Spleen (tissue), 11 donors: ENCODE measurements around the gene C14orf180. TPM values are rescaled to one million over a fixed set of nuclear protein-coding genes. Genes with fewer than 3 reads are reported as not detected.

Experiments used
- DNase-seq: peaks from one replicate; pipeline ENCODE4 v3.0.0-alpha.2; 2020
- H3K27ac ChIP-seq, 8 donors: fragments of 200-600 bp; sonication (generic) in 7 of 8; 1 replicate in 4 of 8; 2 replicates in 4 of 8; pipeline versions ENCODE4 v1.5.0 to v1.8.0; 2016 to 2021; ENCODE audit warnings: inconsistent platforms in 4 of 8, mild to moderate bottlenecking in 4 of 8, moderate library complexity in 1 of 8
- H3K27me3 ChIP-seq, 7 donors: fragments of 200-600 bp; sonication (generic) in 6 of 7; replicated peaks in 1 of 7; 1 replicate in 4 of 7; 2 replicates in 3 of 7; pipeline versions ENCODE4 v1.5.0 to v1.8.0; 2016 to 2021; ENCODE audit warnings: inconsistent platforms in 3 of 7, mild to moderate bottlenecking in 1 of 7
- H3K36me3 ChIP-seq, 6 donors: fragments of 200-600 bp; sonication (generic) in 5 of 6; 1 replicate in 4 of 6; 2 replicates in 2 of 6; pipeline versions ENCODE4 v1.5.0 to v1.8.0; 2016 to 2021; ENCODE audit warnings: inconsistent platforms in 2 of 6
- H3K4me1 ChIP-seq, 6 donors: fragments of 200-600 bp; sonication (generic) in 5 of 6; 1 replicate in 3 of 6; 2 replicates in 3 of 6; pipeline versions ENCODE4 v1.5.0 to v1.8.0; 2016 to 2021; ENCODE audit warnings: inconsistent platforms in 3 of 6
- H3K4me3 ChIP-seq, 8 donors: fragments of 200-600 bp; sonication (generic) in 7 of 8; 1 replicate in 4 of 8; 2 replicates in 4 of 8; pipeline versions ENCODE4 v1.5.0 to v1.8.0; 2016 to 2021; ENCODE audit warnings: inconsistent platforms in 4 of 8, mild to moderate bottlenecking in 4 of 8, moderate library complexity in 2 of 8
- H3K9me3 ChIP-seq, 8 donors: fragments of 200-600 bp; sonication (generic) in 7 of 8; 1 replicate in 4 of 8; 2 replicates in 4 of 8; pipeline versions ENCODE4 v1.5.0 to v1.8.0; 2016 to 2021; ENCODE audit warnings: inconsistent platforms in 4 of 8
- CTCF ChIP-seq, 11 experiments: fragments of 200-600 bp in 7 of 11; fragments of 450-650 bp in 4 of 11; sonication (generic) in 4 of 11; IDR thresholded peaks in 8 of 11; conservative IDR thresholded peaks in 3 of 11; 1 replicate in 7 of 11; 2 replicates in 4 of 11; pipeline versions ENCODE4 v1.4.0 to v1.8.0; 2016 to 2021; ENCODE audit warnings: antibody characterized with exemption in 11 of 11, inconsistent platforms in 4 of 11, mild to moderate bottlenecking in 1 of 11
- POLR2A ChIP-seq, 3 donors: fragments of 450-650 bp; IDR thresholded peaks; one replicate each; pipeline ENCODE4 v1.5.1; 2017; ENCODE audit warnings: antibody characterized with exemption in 3 of 3, mild to moderate bottlenecking in 1 of 3
- POLR2AphosphoS5 ChIP-seq, 3 donors: sonication (generic); formaldehyde crosslinking; IDR thresholded peaks; one replicate each; pipeline ENCODE4 v1.5.1; 2017; ENCODE audit warnings: antibody characterized with exemption in 3 of 3
- WGBS, 5 donors: extraction: QIAGEN DNeasy Blood & Tissue Kit in 3 of 5; methylation state at CpG; one replicate each; pipeline versions ENCODE4 v1.1.5 to v1.1.7; 2013 to 2018; 5-methylcytosine and 5-hydroxymethylcytosine counted together
- intact Hi-C: fragments of 100-400 bp; cut with DNase I; formaldehyde crosslinking; loops from one replicate; pipeline ENCODE4 v1.15.0; 2023; ENCODE audit warnings: low total_unique reads
- polyA plus RNA-seq, 3 donors: library from polyadenylated mRNA; stranded (reverse); fragments of 200-250 nt; gene quantifications; one replicate each; pipeline ENCODE4 v1.2.1, GENCODE V29; 2013
- total RNA-seq, 7 donors: library from RNA; depleted of rRNA in 3 of 7; stranded (reverse); fragments of >200 nt in 3 of 7; fragmentation: NEBNext Ultra II Directional in 4 of 7; extraction: Animal tissue kit (Norgen Biotek cat#: 25700) in 4 of 7; gene quantifications; one replicate each; pipeline versions ENCODE4 v1.1.0 to v1.2.1, GENCODE V29; 2016 to 2021
- donor health status: healthy with polysubstance abuse.
- donor health status: DM: no; HTN: no; CAD: no; lungs with moderate emphysema.
- donor health status: DM: no; HTN: no; CAD: no.
- donor health status: Bipolar disorder and iron deficiency.
- donor health status: healthy.
- donor health status: DM: no; HTN: no; CAD: no.
- donor health status: DM: yes; HTN: yes; CAD: no.

Gene C14orf180
- total and polyA plus RNA-seq, 10 donors: 0.17 to 0.70 (median 0.28) TPM; not detected in 5

GRCh38 chr14:104591506-104592291 lies 12.1 kb downstream of the C14orf180 start:
- intact Hi-C loops: no loop called here

GRCh38 chr14:104592292-104592672 lies 12.7 kb downstream of the C14orf180 start:
- WGBS, 5 donors: 59 to 80% (median 73%) methylated on average over 3 of the region's 3 CpGs
- Histone ChIP-seq H3K4me3 (no peak overlapping the region), H3K4me1 (peaks cover 0 to 8% (median 0%) of the 10 kb centered on the region in 6 donors), H3K27ac (no peak overlapping the region), H3K9me3 (no peaks in the 10 kb centered on the region), H3K27me3 (peaks cover 0 to 71% (median 8%) of the 10 kb centered on the region in 7 donors), H3K36me3 (no peaks in the 10 kb centered on the region)
- no peak for DNase-seq
- no peak for TF ChIP-seq CTCF (IDR thresholded peaks at IDR 0.05 in 8 of 11, conservative IDR thresholded peaks at IDR 0.05 in 3 of 11)
- no peak for TF ChIP-seq POLR2A (IDR thresholded peaks at IDR 0.05)
- TF ChIP-seq POLR2AphosphoS5 (IDR thresholded peaks at IDR 0.05): no peak
- intact Hi-C loops: no loop called here

More at GRCh38 chr14:104591506-104592291, 12.1 kb downstream of the C14orf180 start:
- no peaks in the 10 kb centered on the region for H3K36me3 ChIP-seq
- no peaks in the 10 kb centered on the region for H3K9me3 ChIP-seq
- TF ChIP-seq POLR2A (IDR thresholded peaks at IDR 0.05) (no peak), CTCF (IDR thresholded peaks at IDR 0.05 in 8 of 11, conservative IDR thresholded peaks at IDR 0.05 in 3 of 11) (no peak), POLR2AphosphoS5 (IDR thresholded peaks at IDR 0.05) (no peak)
- H3K27me3 ChIP-seq: peaks cover 0 to 71% (median 8%) of the 10 kb centered on the region in 7 donors
- H3K4me3 ChIP-seq: no peak overlapping the region
- WGBS, 5 donors: 76 to 87% (median 82%) methylated on average over 13 to 26 of the region's 26 CpGs
- peaks cover 0 to 11% (median 0%) of the 10 kb centered on the region in 6 donors for H3K4me1 ChIP-seq
- H3K27ac ChIP-seq: no peak overlapping the region
- no peak for DNase-seq

- intact Hi-C loops: no loop called here
- H3K4me1 ChIP-seq: peaks cover 0 to 3% (median 0%) of the 10 kb centered on the region in 6 donors
- TF ChIP-seq CTCF (IDR thresholded peaks at IDR 0.05 in 8 of 11, conservative IDR thresholded peaks at IDR 0.05 in 3 of 11): no peak
- no peak for TF ChIP-seq POLR2AphosphoS5 (IDR thresholded peaks at IDR 0.05)
- no peak for TF ChIP-seq POLR2A (IDR thresholded peaks at IDR 0.05)
- DNase-seq: no peak
- no peak overlapping the region for H3K27ac ChIP-seq
- peaks cover 0 to 71% (median 8%) of the 10 kb centered on the region in 7 donors for H3K27me3 ChIP-seq
- WGBS, 5 donors: 53 to 79% (median 70%) methylated on average over 3 to 8 of the region's 8 CpGs
- no peak overlapping the region for H3K4me3 ChIP-seq
- no peaks in the 10 kb centered on the region for H3K9me3 ChIP-seq
- H3K36me3 ChIP-seq: no peaks in the 10 kb centered on the region
Measured at GRCh38 chr14:104592785-104593184, 13.2 kb downstream of the C14orf180 start.

- no peak overlapping the region for H3K27ac ChIP-seq
- WGBS, 5 donors: 66 to 81% (median 75%) methylated on average over 16 to 18 of the region's 18 CpGs; no CpG with 5 or more reads in 1 of the 5 donors
- no peak for TF ChIP-seq POLR2AphosphoS5 (IDR thresholded peaks at IDR 0.05)
- no peak for TF ChIP-seq CTCF (IDR thresholded peaks at IDR 0.05 in 8 of 11, conservative IDR thresholded peaks at IDR 0.05 in 3 of 11)
- no peak for TF ChIP-seq POLR2A (IDR thresholded peaks at IDR 0.05)
Measured at GRCh38 chr14:104593241-104593701, 13.7 kb downstream of the C14orf180 start.

More at GRCh38 chr14:104593241-104593701, 13.7 kb downstream of the C14orf180 start:
- H3K9me3 ChIP-seq: no peaks in the 10 kb centered on the region
- no peak overlapping the region for H3K4me3 ChIP-seq
- H3K4me1 ChIP-seq: no peaks in the 10 kb centered on the region
- no peaks in the 10 kb centered on the region for H3K36me3 ChIP-seq
- intact Hi-C loops: no loop called here
- DNase-seq: no peak
- peaks cover 0 to 71% (median 8%) of the 10 kb centered on the region in 7 donors for H3K27me3 ChIP-seq
